Measurements from ENCODE around the gene KRT81. TPM values are rescaled to one million over a fixed set of nuclear protein-coding genes. Genes with fewer than 3 reads are reported as not detected.

The KRT81 gene
- total and polyA plus RNA-seq, 2 donors (not counting 1 experiment from before 2014, with no cell fraction given): not detected

GRCh38 chr12:52267699-52268098 lies 23.6 kb downstream of the KRT81 start:
- Histone ChIP-seq H3K4me3 (replicated peaks in 1 of 4; ENCODE audit: control extremely low read depth in 1 of 4, insufficient read depth in 1 of 4, low read depth in 3 of 4, low read length in 4 of 4) (no peak overlapping the region), H3K36me3 (ENCODE audit: control insufficient read depth, insufficient read depth, low read length) (no peaks in the 10 kb centered on the region), H3K4me2 (ENCODE audit: extremely low read depth, insufficient read depth, low read length) (no peak overlapping the region), H3K9me3 (ENCODE audit: control insufficient read depth, insufficient read depth, low read depth, low read length) (no peaks in the 10 kb centered on the region), H3K9ac (ENCODE audit: insufficient read depth, low read length) (no peak overlapping the region), H4K20me1 (ENCODE audit: control insufficient read depth, extremely low read depth, insufficient read depth, low read length) (no peaks in the 10 kb centered on the region), H3K79me2 (ENCODE audit: control insufficient read depth, insufficient read depth, low read length) (no peaks in the 10 kb centered on the region), H3K4me1 (ENCODE audit: control insufficient read depth, extremely low read depth, insufficient read depth, low read length) (no peaks in the 10 kb centered on the region), H3K27ac (ENCODE audit: insufficient read depth, low read length) (no peak overlapping the region), H2AFZ (ENCODE audit: low read length) (no peak overlapping the region), H3K27me3 (ENCODE audit: control insufficient read depth, insufficient read depth, low read length) (peaks cover 4% of the 10 kb centered on the region)
- no peak for DNase-seq (ENCODE audit: low read depth in 2 of 2)
- TF ChIP-seq EZH2 (IDR thresholded peaks at IDR 0.05; ENCODE audit: low read length, missing control alignments) (no peak), CTCF (conservative IDR thresholded peaks at IDR 0.05 in 1 of 2, IDR thresholded peaks at IDR 0.05 in 1 of 2; ENCODE audit: low read depth in 1 of 2, low read length in 2 of 2) (no peak)

GRCh38 chr12:52267266-52267665 lies 24.1 kb downstream of the KRT81 start:
- no peaks in the 10 kb centered on the region for H3K9me3 ChIP-seq (ENCODE audit: control insufficient read depth, insufficient read depth, low read depth, low read length)
- H2AFZ ChIP-seq (ENCODE audit: low read length): no peak overlapping the region
- no peak overlapping the region for H3K27ac ChIP-seq (ENCODE audit: insufficient read depth, low read length)
- no peak overlapping the region for H3K4me3 ChIP-seq (replicated peaks in 1 of 4; ENCODE audit: control extremely low read depth in 1 of 4, insufficient read depth in 1 of 4, low read depth in 3 of 4, low read length in 4 of 4)
- H3K4me2 ChIP-seq (ENCODE audit: extremely low read depth, insufficient read depth, low read length): no peak overlapping the region
- H3K27me3 ChIP-seq (ENCODE audit: control insufficient read depth, insufficient read depth, low read length): peaks cover 4% of the 10 kb centered on the region
- TF ChIP-seq EZH2 (IDR thresholded peaks at IDR 0.05; ENCODE audit: low read length, missing control alignments): no peak
- H3K79me2 ChIP-seq (ENCODE audit: control insufficient read depth, insufficient read depth, low read length): no peaks in the 10 kb centered on the region
- DNase-seq (ENCODE audit: low read depth in 2 of 2): no peak
- no peaks in the 10 kb centered on the region for H4K20me1 ChIP-seq (ENCODE audit: control insufficient read depth, extremely low read depth, insufficient read depth, low read length)
- no peak overlapping the region for H3K9ac ChIP-seq (ENCODE audit: insufficient read depth, low read length)
- H3K4me1 ChIP-seq (ENCODE audit: control insufficient read depth, extremely low read depth, insufficient read depth, low read length): no peaks in the 10 kb centered on the region
- no peaks in the 10 kb centered on the region for H3K36me3 ChIP-seq (ENCODE audit: control insufficient read depth, insufficient read depth, low read length)

GRCh38 chr12:52266514-52266913 lies 24.8 kb downstream of the KRT81 start:
- no peak overlapping the region for H3K27ac ChIP-seq (ENCODE audit: insufficient read depth, low read length)
- no peak overlapping the region for H3K4me2 ChIP-seq (ENCODE audit: extremely low read depth, insufficient read depth, low read length)
- no peaks in the 10 kb centered on the region for H3K79me2 ChIP-seq (ENCODE audit: control insufficient read depth, insufficient read depth, low read length)
- H4K20me1 ChIP-seq (ENCODE audit: control insufficient read depth, extremely low read depth, insufficient read depth, low read length): no peaks in the 10 kb centered on the region
- H3K27me3 ChIP-seq (ENCODE audit: control insufficient read depth, insufficient read depth, low read length): peaks cover 8% of the 10 kb centered on the region
- no peak overlapping the region for H2AFZ ChIP-seq (ENCODE audit: low read length)
- TF ChIP-seq EZH2 (IDR thresholded peaks at IDR 0.05; ENCODE audit: low read length, missing control alignments) (no peak), CTCF (conservative IDR thresholded peaks at IDR 0.05 in 1 of 2, IDR thresholded peaks at IDR 0.05 in 1 of 2; ENCODE audit: low read depth in 1 of 2, low read length in 2 of 2) (no peak)
- no peaks in the 10 kb centered on the region for H3K9me3 ChIP-seq (ENCODE audit: control insufficient read depth, insufficient read depth, low read depth, low read length)
- H3K36me3 ChIP-seq (ENCODE audit: control insufficient read depth, insufficient read depth, low read length): no peaks in the 10 kb centered on the region
- no peak overlapping the region for H3K4me3 ChIP-seq (replicated peaks in 1 of 4; ENCODE audit: control extremely low read depth in 1 of 4, insufficient read depth in 1 of 4, low read depth in 3 of 4, low read length in 4 of 4)
- H3K9ac ChIP-seq (ENCODE audit: insufficient read depth, low read length): no peak overlapping the region
- DNase-seq (ENCODE audit: low read depth in 2 of 2): no peak
- H3K4me1 ChIP-seq (ENCODE audit: control insufficient read depth, extremely low read depth, insufficient read depth, low read length): no peaks in the 10 kb centered on the region
